ENCODE measurements around the gene TMEM117. TPM values are rescaled to one million over a fixed set of nuclear protein-coding genes. Genes with fewer than 3 reads are reported as not detected.

Gene TMEM117
- total RNA-seq, 4 donors from 2014 or later = 16.9 to 24.9 (median 21.1) TPM

DNA sequence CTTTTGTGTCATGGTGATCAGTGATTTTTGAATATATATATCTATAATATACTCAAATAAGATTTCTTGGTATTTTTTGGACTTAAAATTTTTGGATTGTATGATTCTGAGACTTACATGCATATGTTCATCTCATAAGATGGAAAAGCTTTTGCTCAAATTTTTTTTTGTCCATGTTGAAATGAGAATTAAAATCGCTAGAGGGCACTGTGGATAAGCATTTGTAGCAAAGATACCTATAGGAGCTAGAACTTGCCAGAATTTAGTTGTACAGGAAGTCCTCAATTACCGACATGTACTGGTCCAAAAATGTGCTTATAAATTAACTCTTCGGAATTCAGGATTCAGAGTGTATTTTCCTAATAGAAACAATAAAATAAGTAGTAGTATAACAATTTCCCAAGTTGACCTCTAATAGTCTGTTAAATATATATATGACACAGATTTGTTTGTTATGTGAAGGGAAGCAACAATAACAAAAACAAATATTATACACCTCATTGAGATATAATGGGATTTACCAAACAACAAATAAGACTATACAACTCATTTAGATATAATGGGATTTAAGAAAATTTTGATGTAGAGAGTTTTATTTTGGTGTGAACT, 179.6 kb downstream of the TMEM117 start:
- no peak for DNase-seq (ENCODE audit: low spot score in 2 of 2)
- TF ChIP-seq, protein P1, sequence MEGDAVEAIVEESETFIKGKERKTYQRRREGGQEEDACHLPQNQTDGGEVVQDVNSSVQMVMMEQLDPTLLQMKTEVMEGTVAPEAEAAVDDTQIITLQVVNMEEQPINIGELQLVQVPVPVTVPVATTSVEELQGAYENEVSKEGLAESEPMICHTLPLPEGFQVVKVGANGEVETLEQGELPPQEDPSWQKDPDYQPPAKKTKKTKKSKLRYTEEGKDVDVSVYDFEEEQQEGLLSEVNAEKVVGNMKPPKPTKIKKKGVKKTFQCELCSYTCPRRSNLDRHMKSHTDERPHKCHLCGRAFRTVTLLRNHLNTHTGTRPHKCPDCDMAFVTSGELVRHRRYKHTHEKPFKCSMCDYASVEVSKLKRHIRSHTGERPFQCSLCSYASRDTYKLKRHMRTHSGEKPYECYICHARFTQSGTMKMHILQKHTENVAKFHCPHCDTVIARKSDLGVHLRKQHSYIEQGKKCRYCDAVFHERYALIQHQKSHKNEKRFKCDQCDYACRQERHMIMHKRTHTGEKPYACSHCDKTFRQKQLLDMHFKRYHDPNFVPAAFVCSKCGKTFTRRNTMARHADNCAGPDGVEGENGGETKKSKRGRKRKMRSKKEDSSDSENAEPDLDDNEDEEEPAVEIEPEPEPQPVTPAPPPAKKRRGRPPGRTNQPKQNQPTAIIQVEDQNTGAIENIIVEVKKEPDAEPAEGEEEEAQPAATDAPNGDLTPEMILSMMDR (IDR thresholded peaks at IDR 0.05) = peak; percentile 32 to 52 (median 44)
- no peak for TF ChIP-seq EP300 (IDR thresholded peaks at IDR 0.05)
- no peak overlapping the region for H3K4me3 ChIP-seq
- H3K36me3 ChIP-seq = no peaks in the 10 kb centered on the region
- H3K9me3 ChIP-seq = no peaks in the 10 kb centered on the region
- no peaks in the 10 kb centered on the region for H3K27me3 ChIP-seq
- H3K4me1 ChIP-seq = peaks cover 0 to 7% (median 0%) of the 10 kb centered on the region in 4 donors
- WGBS, 2 donors = 1 to 2% methylated on average over 3 of the region's 3 CpGs
- H3K27ac ChIP-seq = no peak overlapping the region

DNA sequence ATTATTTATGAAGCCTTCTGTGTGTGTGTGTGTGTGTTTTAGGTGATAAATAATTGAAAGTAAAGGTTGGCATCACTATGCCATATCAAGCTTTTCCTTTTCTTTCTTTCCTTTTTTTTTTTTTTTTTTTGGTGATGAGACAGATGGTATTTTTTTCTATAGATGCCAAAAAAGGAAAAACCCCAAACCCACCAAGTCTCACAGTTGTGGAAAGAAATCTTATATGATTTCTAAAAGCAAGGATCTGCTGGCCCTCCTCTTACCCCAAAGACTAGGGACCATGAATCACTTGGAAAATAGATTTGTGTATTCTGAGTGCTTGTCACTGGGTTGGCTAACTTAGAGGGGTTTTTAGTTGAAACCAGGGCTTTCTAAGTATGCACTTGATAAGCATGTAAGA, 181.3 kb downstream of the TMEM117 start:
- Histone ChIP-seq H3K27me3 (no peaks in the 10 kb centered on the region), H3K4me1 (peaks cover 0 to 7% (median 0%) of the 10 kb centered on the region in 4 donors), H3K4me3 (no peak overlapping the region), H3K36me3 (no peaks in the 10 kb centered on the region), H3K27ac (no peak overlapping the region), H3K9me3 (no peaks in the 10 kb centered on the region)
- no peak for DNase-seq (ENCODE audit: low spot score in 2 of 2)
- TF ChIP-seq, protein P1 (IDR thresholded peaks at IDR 0.05) = no peak
- no peak for TF ChIP-seq POLR2A (IDR thresholded peaks at IDR 0.05)
- TF ChIP-seq EP300 (IDR thresholded peaks at IDR 0.05) = no peak

DNA sequence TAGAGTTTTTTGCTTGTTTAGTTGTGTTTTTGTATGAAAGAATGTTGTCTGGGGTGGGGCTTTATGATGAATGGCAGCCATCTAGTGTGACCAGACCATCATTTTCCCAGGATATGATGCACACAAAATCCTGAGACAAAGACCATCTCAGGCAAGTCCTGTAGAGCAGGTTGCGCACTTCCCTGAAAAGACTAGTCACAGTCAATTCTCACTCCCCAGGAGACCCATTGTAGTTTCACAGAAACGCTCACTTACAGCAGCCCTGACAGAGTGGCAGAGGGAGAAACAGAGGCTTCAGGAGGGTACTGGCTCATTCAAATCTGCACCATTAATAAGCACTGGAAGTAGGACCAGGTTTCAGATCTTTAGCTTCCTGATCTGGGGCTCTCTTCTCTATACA, 183.2 kb downstream of the TMEM117 start:
- no peak overlapping the region for H3K27ac ChIP-seq
- TF ChIP-seq EP300 (IDR thresholded peaks at IDR 0.05) = no peak
- TF ChIP-seq, protein P1 (IDR thresholded peaks at IDR 0.05) = no peak
- TF ChIP-seq POLR2A (IDR thresholded peaks at IDR 0.05) = no peak
- 71 to 82% methylated on average over 2 of the region's 2 CpGs for WGBS, 2 donors

GRCh38 chr12:44020555-44020954, 184.7 kb downstream of the TMEM117 start:
- Histone ChIP-seq H3K4me3 (no peak overlapping the region), H3K36me3 (no peaks in the 10 kb centered on the region), H3K4me1 (peaks cover 0 to 7% (median 0%) of the 10 kb centered on the region in 4 donors), H3K27ac (no peak overlapping the region), H3K9me3 (no peaks in the 10 kb centered on the region), H3K27me3 (no peaks in the 10 kb centered on the region)
- 59 to 75% methylated on average over 1 of the region's 1 CpG for WGBS, 2 donors
- no peak for DNase-seq (ENCODE audit: low spot score in 2 of 2)
- TF ChIP-seq POLR2A (IDR thresholded peaks at IDR 0.05) (no peak), EP300 (IDR thresholded peaks at IDR 0.05) (no peak)
- TF ChIP-seq, protein P1 (IDR thresholded peaks at IDR 0.05) = no peak

More for the DNA sequence above, 183.2 kb downstream of the TMEM117 start:
- Histone ChIP-seq H3K9me3 (no peaks in the 10 kb centered on the region), H3K4me3 (no peak overlapping the region), H3K36me3 (no peaks in the 10 kb centered on the region), H3K27me3 (no peaks in the 10 kb centered on the region), H3K4me1 (peaks cover 0 to 7% (median 0%) of the 10 kb centered on the region in 4 donors)
- DNase-seq (ENCODE audit: low spot score in 2 of 2) = no peak

DNA sequence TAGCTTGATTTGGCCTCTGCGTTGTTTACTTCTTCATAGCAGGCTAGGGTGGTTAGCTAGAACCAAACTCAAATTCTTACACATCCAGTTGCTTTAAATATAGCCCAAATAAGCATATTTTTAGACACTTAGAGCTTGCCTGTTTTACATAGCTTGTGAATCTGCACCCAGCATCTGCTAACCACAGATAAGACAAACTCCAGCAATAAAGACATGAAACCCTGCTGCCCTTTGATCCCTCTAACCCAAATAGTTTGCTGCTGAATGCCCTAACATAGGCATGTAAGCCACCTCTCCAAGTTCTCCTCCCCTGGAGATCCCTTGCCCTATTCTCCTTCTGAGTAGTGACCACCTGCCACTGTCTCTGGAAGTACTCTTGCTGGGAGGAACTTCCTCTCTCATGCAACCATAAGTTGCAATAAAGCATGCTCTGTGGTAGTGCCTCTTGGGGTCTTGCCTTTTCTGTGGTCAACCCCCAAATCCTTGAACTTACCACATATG, 185.6 kb downstream of the TMEM117 start:
- Histone ChIP-seq H3K9me3 (no peaks in the 10 kb centered on the region), H3K27ac (no peak overlapping the region), H3K36me3 (no peaks in the 10 kb centered on the region), H3K4me3 (no peak overlapping the region), H3K4me1 (peaks cover 0 to 7% (median 0%) of the 10 kb centered on the region in 4 donors), H3K27me3 (no peaks in the 10 kb centered on the region)
- no peak for TF ChIP-seq EP300 (IDR thresholded peaks at IDR 0.05)
- TF ChIP-seq POLR2A (IDR thresholded peaks at IDR 0.05) = no peak
- TF ChIP-seq, protein P1 (IDR thresholded peaks at IDR 0.05) = no peak
- WGBS, 2 donors = 76 to 79% methylated on average over 1 of the region's 1 CpG
- no peak for DNase-seq (ENCODE audit: low spot score in 2 of 2)

All from tibial nerve (tissue), 4 donors.